ENCODE results near the gene SPATA13.

The SPATA13 gene

DNA sequence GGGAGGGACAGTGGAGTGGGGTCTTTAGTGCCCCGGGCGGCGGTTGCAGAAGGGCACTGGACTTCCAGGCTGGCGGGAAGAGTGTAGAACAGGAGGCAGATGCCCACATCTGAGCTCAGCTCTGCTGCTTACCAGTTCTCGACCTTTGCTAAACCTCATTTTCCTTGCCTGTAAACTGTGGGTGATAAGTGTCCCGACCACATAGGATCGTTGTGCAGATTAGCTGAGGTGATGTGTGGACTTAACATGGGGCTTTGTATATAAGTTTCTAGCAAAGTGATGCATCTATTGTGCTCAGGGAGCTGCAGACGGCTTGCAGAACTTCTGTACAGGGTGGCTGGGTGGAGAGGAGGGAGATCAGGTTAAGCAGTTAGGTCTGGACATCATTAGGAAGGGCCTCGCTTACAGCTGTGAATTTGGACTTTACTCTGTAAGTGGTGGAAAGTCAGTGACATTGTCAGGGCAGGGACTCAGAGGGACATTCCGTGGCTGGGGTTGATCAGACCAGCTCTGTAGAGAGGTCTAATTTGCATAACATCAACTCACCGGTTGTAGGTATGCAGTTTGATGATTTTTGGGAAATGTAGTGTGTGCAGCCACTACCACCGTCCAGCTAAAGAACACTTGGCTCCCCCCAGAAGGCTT, 70.0 kb downstream of the SPATA13 start:
- no peak for DNase-seq (ENCODE audit: low read depth)
- TF ChIP-seq, protein P1, sequence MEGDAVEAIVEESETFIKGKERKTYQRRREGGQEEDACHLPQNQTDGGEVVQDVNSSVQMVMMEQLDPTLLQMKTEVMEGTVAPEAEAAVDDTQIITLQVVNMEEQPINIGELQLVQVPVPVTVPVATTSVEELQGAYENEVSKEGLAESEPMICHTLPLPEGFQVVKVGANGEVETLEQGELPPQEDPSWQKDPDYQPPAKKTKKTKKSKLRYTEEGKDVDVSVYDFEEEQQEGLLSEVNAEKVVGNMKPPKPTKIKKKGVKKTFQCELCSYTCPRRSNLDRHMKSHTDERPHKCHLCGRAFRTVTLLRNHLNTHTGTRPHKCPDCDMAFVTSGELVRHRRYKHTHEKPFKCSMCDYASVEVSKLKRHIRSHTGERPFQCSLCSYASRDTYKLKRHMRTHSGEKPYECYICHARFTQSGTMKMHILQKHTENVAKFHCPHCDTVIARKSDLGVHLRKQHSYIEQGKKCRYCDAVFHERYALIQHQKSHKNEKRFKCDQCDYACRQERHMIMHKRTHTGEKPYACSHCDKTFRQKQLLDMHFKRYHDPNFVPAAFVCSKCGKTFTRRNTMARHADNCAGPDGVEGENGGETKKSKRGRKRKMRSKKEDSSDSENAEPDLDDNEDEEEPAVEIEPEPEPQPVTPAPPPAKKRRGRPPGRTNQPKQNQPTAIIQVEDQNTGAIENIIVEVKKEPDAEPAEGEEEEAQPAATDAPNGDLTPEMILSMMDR (IDR thresholded peaks at IDR 0.05; ENCODE audit: control insufficient read depth, extremely low read depth, insufficient read depth), result no peak
- no peak overlapping the region for H3K4me3 ChIP-seq (ENCODE audit: low read depth, low read length)

DNA sequence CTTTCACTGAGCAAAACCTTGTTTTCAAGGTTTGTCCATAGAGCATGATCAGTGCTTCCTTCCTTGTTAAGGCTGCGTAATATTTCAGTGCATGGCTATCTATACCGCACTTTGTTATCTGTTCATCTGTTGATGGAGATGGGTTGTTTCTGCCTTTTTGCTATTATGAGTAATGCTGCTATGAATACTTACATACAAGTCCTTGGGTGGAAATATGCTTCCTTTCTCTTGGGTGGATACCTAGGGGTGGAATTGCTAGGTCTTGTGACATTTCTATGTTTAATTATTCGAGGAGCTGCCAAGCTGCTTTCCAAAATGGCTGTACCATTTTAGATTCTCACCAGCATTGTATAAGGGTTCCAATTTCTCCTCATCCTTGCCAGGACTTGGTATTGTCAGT, 70.9 kb downstream of the SPATA13 start:
- no peak overlapping the region for H3K4me3 ChIP-seq (ENCODE audit: low read depth, low read length)
- no peak for DNase-seq (ENCODE audit: low read depth)
- TF ChIP-seq, protein P1 (IDR thresholded peaks at IDR 0.05; ENCODE audit: control insufficient read depth, extremely low read depth, insufficient read depth), result no peak

DNA sequence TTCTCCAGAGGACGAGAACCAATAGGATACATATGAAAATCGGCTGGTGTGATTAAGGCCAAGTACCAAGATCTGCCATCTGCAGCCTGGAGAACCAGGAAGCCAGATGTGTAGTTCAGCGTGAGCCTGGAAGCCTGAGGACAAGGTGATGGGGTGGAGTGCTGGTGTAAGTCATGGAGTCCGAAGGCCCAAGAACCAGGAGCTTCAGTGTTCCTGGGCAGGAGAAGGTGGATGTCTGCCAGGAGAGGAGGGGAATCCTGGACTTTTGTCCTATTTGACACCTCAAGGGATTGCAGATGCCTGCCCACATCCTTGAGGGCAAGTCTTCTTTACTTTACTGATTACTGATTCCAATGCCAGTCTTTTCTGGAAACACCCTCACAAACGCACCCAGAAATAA, 71.5 kb downstream of the SPATA13 start:
- no peak overlapping the region for H3K4me3 ChIP-seq (ENCODE audit: low read depth, low read length)
- no peak for DNase-seq (ENCODE audit: low read depth)
- TF ChIP-seq, protein P1 (IDR thresholded peaks at IDR 0.05; ENCODE audit: control insufficient read depth, extremely low read depth, insufficient read depth), result no peak

DNA sequence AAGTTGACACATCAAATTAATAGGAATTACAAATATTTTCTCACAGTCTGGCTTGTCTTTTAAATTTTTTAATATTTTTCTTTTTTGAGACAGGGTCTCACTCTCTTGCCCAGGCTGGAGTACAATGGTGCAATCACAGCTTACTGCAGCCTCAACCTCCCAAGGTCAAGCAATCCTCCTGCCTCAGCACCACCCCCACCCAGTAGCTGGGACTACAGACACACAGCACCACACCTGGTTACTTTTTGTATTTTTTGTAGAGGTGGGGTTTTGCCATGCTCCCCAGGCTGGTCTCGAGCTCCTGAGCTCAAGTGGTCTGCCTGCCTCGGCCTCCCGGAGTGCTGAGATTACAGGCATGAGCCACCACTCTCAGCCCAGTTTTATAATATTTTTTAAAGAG, 72.0 kb downstream of the SPATA13 start:
- TF ChIP-seq, protein P1 (IDR thresholded peaks at IDR 0.05; ENCODE audit: control insufficient read depth, extremely low read depth, insufficient read depth), result no peak
- H3K4me3 ChIP-seq (ENCODE audit: low read depth, low read length), result no peak overlapping the region
- no peak for DNase-seq (ENCODE audit: low read depth)

DNA sequence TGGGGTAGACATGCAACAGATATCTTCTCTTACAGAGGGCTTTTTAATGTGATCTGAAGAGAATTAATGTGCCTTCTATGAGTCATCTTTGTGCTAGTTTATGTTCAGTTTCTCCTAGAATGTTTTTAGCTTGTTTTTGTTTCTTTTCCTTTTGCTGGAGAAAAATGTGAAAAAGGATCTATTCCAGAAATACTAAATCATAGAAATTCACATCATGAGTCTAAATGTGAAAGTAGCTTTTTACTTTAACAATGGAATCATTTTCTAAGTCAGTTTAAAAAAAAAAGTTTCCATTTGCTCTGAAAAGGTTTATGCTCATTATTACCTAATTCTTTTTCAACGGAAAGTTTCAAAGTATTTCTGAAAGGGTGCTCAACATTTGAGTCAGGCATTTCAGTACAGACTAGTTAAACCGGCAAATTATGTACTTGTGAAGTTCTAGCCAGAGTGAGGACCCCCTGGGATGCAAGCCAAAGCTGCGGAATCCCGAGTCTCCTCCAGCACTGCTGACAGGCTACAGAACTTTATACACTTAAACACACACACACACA, 72.9 kb downstream of the SPATA13 start:
- TF ChIP-seq, protein P1 (IDR thresholded peaks at IDR 0.05; ENCODE audit: control insufficient read depth, extremely low read depth, insufficient read depth), result no peak
- DNase-seq (ENCODE audit: low read depth), result no peak
- H3K4me3 ChIP-seq (ENCODE audit: low read depth, low read length), result no peak overlapping the region

DNA sequence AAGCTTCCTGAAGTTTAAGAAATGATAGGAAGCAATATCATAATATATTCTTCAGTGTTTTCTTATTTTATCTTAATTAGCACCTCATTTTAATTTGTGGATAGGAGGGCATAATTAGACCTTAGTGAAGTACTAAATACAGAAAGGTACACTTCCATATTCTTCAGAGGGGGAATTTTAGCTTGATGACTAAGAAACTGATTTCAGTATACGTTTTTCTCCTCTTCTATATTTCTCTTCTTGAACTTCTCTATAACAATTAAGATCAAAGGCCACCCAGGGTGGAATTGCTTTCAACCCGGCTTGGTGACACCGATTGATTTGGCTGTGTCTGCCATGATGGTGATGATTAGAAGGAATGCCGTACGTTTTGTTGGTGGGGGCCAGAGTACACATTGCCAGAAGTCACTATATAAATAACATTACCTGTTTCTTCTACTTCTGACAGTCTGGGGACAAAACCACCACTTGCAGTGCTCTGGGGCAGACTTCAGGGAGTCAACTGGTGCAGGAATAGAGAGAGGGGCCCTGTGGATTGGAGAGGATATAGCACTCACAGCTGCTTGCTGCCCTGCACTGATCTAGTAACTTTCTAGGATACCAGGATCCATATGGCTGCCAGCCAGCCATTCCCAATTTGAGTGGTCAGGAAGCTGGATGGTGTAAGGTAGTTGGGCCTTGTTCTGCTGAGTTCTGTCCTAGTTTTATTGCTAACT, 73.8 kb downstream of the SPATA13 start:
- no peak for DNase-seq (ENCODE audit: low read depth)
- no peak overlapping the region for H3K4me3 ChIP-seq (ENCODE audit: low read depth, low read length)
- TF ChIP-seq, protein P1 (IDR thresholded peaks at IDR 0.05; ENCODE audit: control insufficient read depth, extremely low read depth, insufficient read depth), result no peak
